GM10248 (cell line): ENCODE results near the gene TANC1.

Experiments
- CTCF ChIA-PET: fragments of 300-600 bp; sonication (Branson Sonifier 250); formaldehyde crosslinking; extraction: SDS; loops from one replicate; lab custom pipeline; 2021; ENCODE audit warnings: antibody characterized with exemption; lab: Yijun Ruan, JAX
- POLR2A ChIA-PET: fragments of 350-650 bp; sonication (Branson Sonifier 250); formaldehyde crosslinking; extraction: SDS; loops from one replicate; lab custom pipeline; 2020; ENCODE audit warnings: antibody characterized with exemption; lab: Yijun Ruan, JAX
- DNase-seq: peaks from one replicate; pipeline ENCODE4 v3.0.0; 2012; ENCODE audit errors: extremely low spot score
- CTCF ChIP-seq: IDR thresholded peaks from 2 replicates; pipeline ENCODE4 v1.5.1; 2012; ENCODE audit warnings: mild to moderate bottlenecking, low read depth; ENCODE audit errors: extremely low read depth, missing control alignments, control extremely low read depth

The TANC1 gene

GRCh38 chr2:159071190-159071915 is 102.9 kb downstream of the TANC1 start:
- ChIA-PET CTCF (interaction anchor here (1.2 to 1.3 kb wide), 2 partner anchors 48 to 62 kb away, joined by 3 read pairs; no protein-coding TSS in a partner anchor), POLR2A (no interaction called here)
- no peak for DNase-seq
- TF ChIP-seq CTCF, result no peak

GRCh38 chr2:159072795-159073194 is 104.4 kb downstream of the TANC1 start:
- no peak for TF ChIP-seq CTCF
- no peak for DNase-seq
- CTCF ChIA-PET, result no interaction called here
- POLR2A ChIA-PET, result no interaction called here

GRCh38 chr2:159073256-159073655 is 104.8 kb downstream of the TANC1 start:
- POLR2A ChIA-PET, result no interaction called here
- CTCF ChIA-PET, result no interaction called here
- no peak for TF ChIP-seq CTCF

GRCh38 chr2:159074605-159075004 is 106.2 kb downstream of the TANC1 start:
- no peak for TF ChIP-seq CTCF
- ChIA-PET CTCF (interaction anchor here (1.0 kb wide), 1 partner anchor 19 kb away, joined by 3 read pairs; no protein-coding TSS in a partner anchor), POLR2A (no interaction called here)
- DNase-seq, result no peak

More at GRCh38 chr2:159073256-159073655, 104.8 kb downstream of the TANC1 start:
- no peak for DNase-seq

GRCh38 chr2:159075727-159076126 is 107.3 kb downstream of the TANC1 start:
- ChIA-PET POLR2A (no interaction called here), CTCF (no interaction called here)
- no peak for TF ChIP-seq CTCF
- no peak for DNase-seq

GRCh38 chr2:159076241-159076640 is 107.8 kb downstream of the TANC1 start:
- TF ChIP-seq CTCF, result no peak
- CTCF ChIA-PET, result interaction anchor here (1.2 kb wide), 1 partner anchor 13 kb away, joined by 4 read pairs; no protein-coding TSS in a partner anchor
- POLR2A ChIA-PET, result no interaction called here
- DNase-seq, result no peak
